WTC11 (cell line): ENCODE results near the gene ZGLP1. TPM values are rescaled to one million over a fixed set of nuclear protein-coding genes. Genes with fewer than 3 reads are reported as not detected.
A peak's percentile ranks its signal among the peaks of the same experiment; 100 is the strongest.

ENCODE experiments used
- ATAC-seq: fragments of 200-7000 bp; cut with Tn5 transposase; 2 replicates; pipeline ENCODE4 v1.10.0; 2021; ENCODE audit warnings: mild to moderate bottlenecking, moderate library complexity
- CTCF ChIA-PET: fragments of 300-600 bp; sonication (Branson Sonifier 250); formaldehyde crosslinking; loops from one replicate; lab custom pipeline; 2021; ENCODE audit warnings: antibody characterized with exemption; lab: Charles Lee
- POLR2A ChIA-PET: fragments of 350-600 bp; sonication (Branson Sonifier 250); formaldehyde crosslinking; loops from one replicate; lab custom pipeline; 2021; ENCODE audit warnings: antibody characterized with exemption; lab: Charles Lee
- DNase-seq: peaks from one replicate; pipeline ENCODE4 v3.0.0; 2021; ENCODE audit warnings: low spot score
- H3K27ac Mint-ChIP-seq: 2 replicates; pipeline ENCODE4 v1.8.0; 2021; ENCODE audit warnings: mixed read lengths
- H3K27me3 Mint-ChIP-seq: 2 replicates; pipeline ENCODE4 v1.8.0; 2021; ENCODE audit warnings: low read depth, mild to moderate bottlenecking, moderate library complexity, mixed read lengths
- H3K36me3 Mint-ChIP-seq: 2 replicates; pipeline ENCODE4 v1.8.0; 2021; ENCODE audit warnings: mixed read lengths
- H3K4me1 Mint-ChIP-seq: 2 replicates; pipeline ENCODE4 v1.8.0; 2022; ENCODE audit warnings: mixed read lengths
- H3K4me3 Mint-ChIP-seq: 2 replicates; pipeline ENCODE4 v1.8.0; 2021; ENCODE audit warnings: mild to moderate bottlenecking, moderate library complexity, mixed read lengths
- H3K9me3 Mint-ChIP-seq: 2 replicates; pipeline ENCODE4 v1.8.0; 2021; ENCODE audit warnings: mixed read lengths
- E2F4 ChIP-seq: sonication (generic); formaldehyde crosslinking; IDR thresholded peaks from 2 replicates; pipeline ENCODE4 v1.8.1; 2022; ENCODE audit warnings: low read depth, mild to moderate bottlenecking, moderate library complexity, missing genetic modification reagents, borderline replicate concordance
- E2F5 ChIP-seq: sonication (generic); formaldehyde crosslinking; IDR thresholded peaks from 2 replicates; pipeline ENCODE4 v1.8.1; 2022; ENCODE audit warnings: mild to moderate bottlenecking, moderate library complexity, missing genetic modification reagents
- ELF4 ChIP-seq: sonication (generic); formaldehyde crosslinking; IDR thresholded peaks from 2 replicates; pipeline ENCODE4 v1.8.1; 2022; ENCODE audit warnings: low read depth, mild to moderate bottlenecking, moderate library complexity, missing genetic modification reagents
- ERG ChIP-seq: fragments of 250-450 bp; sonication (Bioruptor Pico); IDR thresholded peaks from 2 replicates; pipeline ENCODE4 v1.8.0; 2021; ENCODE audit warnings: mild to moderate bottlenecking
- GRHL2 ChIP-seq: fragments of 250-450 bp; sonication (Bioruptor Pico); IDR thresholded peaks from 2 replicates; pipeline ENCODE4 v1.8.0; 2022; ENCODE audit warnings: mild to moderate bottlenecking, moderate library complexity; ENCODE audit not compliant: insufficient replicate concordance, severe bottlenecking
- NFYB ChIP-seq: sonication (generic); formaldehyde crosslinking; conservative IDR thresholded peaks from 2 replicates; pipeline ENCODE4 v1.8.0; 2022; ENCODE audit warnings: low read depth, missing genetic modification reagents
- NR3C1 ChIP-seq: sonication (generic); formaldehyde crosslinking; conservative IDR thresholded peaks from 2 replicates; pipeline ENCODE4 v1.8.1; 2023; ENCODE audit warnings: low read depth, mild to moderate bottlenecking, missing genetic modification reagents
- PRRX2 ChIP-seq: fragments of 250-450 bp; sonication (Bioruptor Pico); IDR thresholded peaks from 2 replicates; pipeline ENCODE4 v1.8.0; 2021; ENCODE audit warnings: mild to moderate bottlenecking
- RELA ChIP-seq: sonication (generic); formaldehyde crosslinking; IDR thresholded peaks from 2 replicates; pipeline ENCODE4 v1.8.1; 2022; ENCODE audit warnings: missing genetic modification reagents, mild to moderate bottlenecking, borderline replicate concordance
- SMAD3 ChIP-seq: sonication (generic); formaldehyde crosslinking; IDR thresholded peaks from 2 replicates; pipeline ENCODE4 v1.8.0; 2022; ENCODE audit warnings: missing genetic modification reagents, mild to moderate bottlenecking, borderline replicate concordance
- TEAD1 ChIP-seq: sonication (generic); formaldehyde crosslinking; IDR thresholded peaks from 2 replicates; pipeline ENCODE4 v1.8.0; 2022; ENCODE audit warnings: mild to moderate bottlenecking, missing genetic modification reagents
- TP53 ChIP-seq: sonication (generic); formaldehyde crosslinking; IDR thresholded peaks from 2 replicates; pipeline ENCODE4 v1.8.1; 2023; ENCODE audit warnings: mild to moderate bottlenecking, missing genetic modification reagents
- ZNF263 ChIP-seq: sonication (generic); formaldehyde crosslinking; IDR thresholded peaks from 2 replicates; pipeline ENCODE4 v1.8.1; 2022; ENCODE audit warnings: low read depth, mild to moderate bottlenecking, moderate library complexity, missing genetic modification reagents
- ZNF423 ChIP-seq: fragments of 250-450 bp; sonication (Bioruptor Pico); IDR thresholded peaks from 2 replicates; pipeline ENCODE4 v2.1.2; 2022; ENCODE audit warnings: mild to moderate bottlenecking, moderate library complexity
- ZSCAN18 ChIP-seq: fragments of 250-450 bp; sonication (Bioruptor Pico); IDR thresholded peaks from 2 replicates; pipeline ENCODE4 v2.1.2; 2022; ENCODE audit warnings: mild to moderate bottlenecking, moderate library complexity
- total RNA-seq: library from RNA; stranded (reverse); gene quantifications from 3 replicates; pipeline ENCODE4 v1.2.3, GENCODE V29; 2021
- TF ChIP-seq, protein P1 (sequence below): sonication (generic); formaldehyde crosslinking; conservative IDR thresholded peaks from 2 replicates; pipeline ENCODE4 v1.8.1; 2023; ENCODE audit warnings: mild to moderate bottlenecking, low read depth, missing genetic modification reagents, moderate library complexity
- TF ChIP-seq, protein P2 (sequence below): sonication (generic); formaldehyde crosslinking; IDR thresholded peaks from 2 replicates; pipeline ENCODE4 v1.8.1; 2023; ENCODE audit warnings: mild to moderate bottlenecking, missing genetic modification reagents
- TF ChIP-seq, protein P3 (sequence below): sonication (generic); formaldehyde crosslinking; IDR thresholded peaks from 2 replicates; pipeline ENCODE4 v1.8.0; 2023; ENCODE audit warnings: missing genetic modification reagents
- TF ChIP-seq, protein P4 (sequence below): sonication (generic); formaldehyde crosslinking; IDR thresholded peaks from 2 replicates; pipeline ENCODE4 v1.8.0; 2023; ENCODE audit warnings: mild to moderate bottlenecking, missing genetic modification reagents
- TF ChIP-seq, protein P5 (sequence below): sonication (generic); formaldehyde crosslinking; IDR thresholded peaks from 2 replicates; pipeline ENCODE4 v1.8.1; 2022; ENCODE audit warnings: missing genetic modification reagents, borderline replicate concordance

ZGLP1 gene
- total RNA-seq, 1 experiment from 2014 or later: 5.9 TPM

DNA sequence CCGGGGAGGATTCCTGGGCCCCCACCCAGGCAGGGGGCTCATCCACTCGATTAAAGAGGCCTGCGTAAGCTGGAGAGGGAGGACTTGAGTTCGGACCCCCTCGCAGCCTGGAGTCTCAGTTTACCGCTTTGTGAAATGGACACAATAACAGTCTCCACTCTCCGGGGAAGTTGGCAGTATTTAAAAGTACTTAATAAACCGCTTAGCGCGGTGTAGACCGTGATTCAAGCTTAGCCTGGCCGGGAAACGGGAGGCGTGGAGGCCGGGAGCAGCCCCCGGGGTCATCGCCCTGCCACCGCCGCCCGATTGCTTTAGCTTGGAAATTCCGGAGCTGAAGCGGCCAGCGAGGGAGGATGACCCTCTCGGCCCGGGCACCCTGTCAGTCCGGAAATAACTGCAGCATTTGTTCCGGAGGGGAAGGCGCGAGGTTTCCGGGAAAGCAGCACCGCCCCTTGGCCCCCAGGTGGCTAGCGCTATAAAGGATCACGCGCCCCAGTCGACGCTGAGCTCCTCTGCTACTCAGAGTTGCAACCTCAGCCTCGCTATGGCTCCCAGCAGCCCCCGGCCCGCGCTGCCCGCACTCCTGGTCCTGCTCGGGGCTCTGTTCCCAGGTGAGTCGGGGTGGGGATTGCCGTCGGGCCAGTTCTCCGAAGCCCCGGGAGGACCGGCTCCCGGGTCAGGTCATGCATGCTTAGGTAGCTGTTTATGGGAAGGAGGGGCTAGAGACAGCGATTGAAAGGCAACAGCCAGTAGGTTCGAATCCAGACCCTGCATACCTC is 38.8 kb downstream of the ZGLP1 start, which contains the start of gene ICAM1 (continued):
- TF ChIP-seq NFYB (no peak), NR3C1 (CRISPR knock-in tag) (no peak), E2F5 (CRISPR knock-in tag) (no peak), PRRX2 (CRISPR knock-in tag) (no peak), TP53 (peak; percentile 81; the same call in 1 of the 2 replicates), E2F4 (CRISPR knock-in tag) (0 out of 2 replicates have a peak, but pooled peaks have one; percentile 50)
- TF ChIP-seq, protein P1, sequence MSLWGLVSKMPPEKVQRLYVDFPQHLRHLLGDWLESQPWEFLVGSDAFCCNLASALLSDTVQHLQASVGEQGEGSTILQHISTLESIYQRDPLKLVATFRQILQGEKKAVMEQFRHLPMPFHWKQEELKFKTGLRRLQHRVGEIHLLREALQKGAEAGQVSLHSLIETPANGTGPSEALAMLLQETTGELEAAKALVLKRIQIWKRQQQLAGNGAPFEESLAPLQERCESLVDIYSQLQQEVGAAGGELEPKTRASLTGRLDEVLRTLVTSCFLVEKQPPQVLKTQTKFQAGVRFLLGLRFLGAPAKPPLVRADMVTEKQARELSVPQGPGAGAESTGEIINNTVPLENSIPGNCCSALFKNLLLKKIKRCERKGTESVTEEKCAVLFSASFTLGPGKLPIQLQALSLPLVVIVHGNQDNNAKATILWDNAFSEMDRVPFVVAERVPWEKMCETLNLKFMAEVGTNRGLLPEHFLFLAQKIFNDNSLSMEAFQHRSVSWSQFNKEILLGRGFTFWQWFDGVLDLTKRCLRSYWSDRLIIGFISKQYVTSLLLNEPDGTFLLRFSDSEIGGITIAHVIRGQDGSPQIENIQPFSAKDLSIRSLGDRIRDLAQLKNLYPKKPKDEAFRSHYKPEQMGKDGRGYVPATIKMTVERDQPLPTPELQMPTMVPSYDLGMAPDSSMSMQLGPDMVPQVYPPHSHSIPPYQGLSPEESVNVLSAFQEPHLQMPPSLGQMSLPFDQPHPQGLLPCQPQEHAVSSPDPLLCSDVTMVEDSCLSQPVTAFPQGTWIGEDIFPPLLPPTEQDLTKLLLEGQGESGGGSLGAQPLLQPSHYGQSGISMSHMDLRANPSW (CRISPR knock-in tag): no peak
- TF ChIP-seq, all 79 proteins: peak for 20

- no peak for DNase-seq
- H3K36me3 Mint-ChIP-seq: no peaks in the 10 kb centered on the region
- ChIA-PET CTCF (interaction anchor here (1.1 to 6.1 kb wide), 26 partner anchors 10 to 588 kb away, joined by 3 to 180 read pairs (median 10); partner anchors contain the start of genes CDC37, FDX2, ICAM4 and ICAM5), POLR2A (interaction anchor here (1.2 to 2.5 kb wide), 7 partner anchors 11 to 111 kb away, joined by 3 to 12 read pairs (median 8); partner anchors contain the start of genes ICAM4, ICAM5, RAVER1 and TYK2)
- 0 out of 2 replicates have a peak, but pooled peaks cover 4% of the 10 kb centered on the region for H3K4me1 Mint-ChIP-seq
- no peaks in the 10 kb centered on the region for H3K9me3 Mint-ChIP-seq
- no peak overlapping the region for H3K27ac Mint-ChIP-seq
- H3K27me3 Mint-ChIP-seq: peaks cover 49% of the 10 kb centered on the region
- H3K4me3 Mint-ChIP-seq: peak overlapping the region; percentile 68
- ATAC-seq: no peak
- TF ChIP-seq ELF4 (CRISPR knock-in tag) (no peak), ZSCAN18 (CRISPR knock-in tag) (no peak), ZNF263 (CRISPR knock-in tag) (no peak), ERG (CRISPR knock-in tag) (no peak), SMAD3 (CRISPR knock-in tag) (no peak), TEAD1 (CRISPR knock-in tag) (no peak), GRHL2 (CRISPR knock-in tag) (no peak), ZNF423 (CRISPR knock-in tag) (no peak), RELA (CRISPR knock-in tag) (no peak)
- TF ChIP-seq, protein P2, sequence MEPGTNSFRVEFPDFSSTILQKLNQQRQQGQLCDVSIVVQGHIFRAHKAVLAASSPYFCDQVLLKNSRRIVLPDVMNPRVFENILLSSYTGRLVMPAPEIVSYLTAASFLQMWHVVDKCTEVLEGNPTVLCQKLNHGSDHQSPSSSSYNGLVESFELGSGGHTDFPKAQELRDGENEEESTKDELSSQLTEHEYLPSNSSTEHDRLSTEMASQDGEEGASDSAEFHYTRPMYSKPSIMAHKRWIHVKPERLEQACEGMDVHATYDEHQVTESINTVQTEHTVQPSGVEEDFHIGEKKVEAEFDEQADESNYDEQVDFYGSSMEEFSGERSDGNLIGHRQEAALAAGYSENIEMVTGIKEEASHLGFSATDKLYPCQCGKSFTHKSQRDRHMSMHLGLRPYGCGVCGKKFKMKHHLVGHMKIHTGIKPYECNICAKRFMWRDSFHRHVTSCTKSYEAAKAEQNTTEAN (CRISPR knock-in tag): no peak
- TF ChIP-seq, protein P3, sequence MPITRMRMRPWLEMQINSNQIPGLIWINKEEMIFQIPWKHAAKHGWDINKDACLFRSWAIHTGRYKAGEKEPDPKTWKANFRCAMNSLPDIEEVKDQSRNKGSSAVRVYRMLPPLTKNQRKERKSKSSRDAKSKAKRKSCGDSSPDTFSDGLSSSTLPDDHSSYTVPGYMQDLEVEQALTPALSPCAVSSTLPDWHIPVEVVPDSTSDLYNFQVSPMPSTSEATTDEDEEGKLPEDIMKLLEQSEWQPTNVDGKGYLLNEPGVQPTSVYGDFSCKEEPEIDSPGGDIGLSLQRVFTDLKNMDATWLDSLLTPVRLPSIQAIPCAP (CRISPR knock-in tag): no peak
- TF ChIP-seq, protein P4, sequence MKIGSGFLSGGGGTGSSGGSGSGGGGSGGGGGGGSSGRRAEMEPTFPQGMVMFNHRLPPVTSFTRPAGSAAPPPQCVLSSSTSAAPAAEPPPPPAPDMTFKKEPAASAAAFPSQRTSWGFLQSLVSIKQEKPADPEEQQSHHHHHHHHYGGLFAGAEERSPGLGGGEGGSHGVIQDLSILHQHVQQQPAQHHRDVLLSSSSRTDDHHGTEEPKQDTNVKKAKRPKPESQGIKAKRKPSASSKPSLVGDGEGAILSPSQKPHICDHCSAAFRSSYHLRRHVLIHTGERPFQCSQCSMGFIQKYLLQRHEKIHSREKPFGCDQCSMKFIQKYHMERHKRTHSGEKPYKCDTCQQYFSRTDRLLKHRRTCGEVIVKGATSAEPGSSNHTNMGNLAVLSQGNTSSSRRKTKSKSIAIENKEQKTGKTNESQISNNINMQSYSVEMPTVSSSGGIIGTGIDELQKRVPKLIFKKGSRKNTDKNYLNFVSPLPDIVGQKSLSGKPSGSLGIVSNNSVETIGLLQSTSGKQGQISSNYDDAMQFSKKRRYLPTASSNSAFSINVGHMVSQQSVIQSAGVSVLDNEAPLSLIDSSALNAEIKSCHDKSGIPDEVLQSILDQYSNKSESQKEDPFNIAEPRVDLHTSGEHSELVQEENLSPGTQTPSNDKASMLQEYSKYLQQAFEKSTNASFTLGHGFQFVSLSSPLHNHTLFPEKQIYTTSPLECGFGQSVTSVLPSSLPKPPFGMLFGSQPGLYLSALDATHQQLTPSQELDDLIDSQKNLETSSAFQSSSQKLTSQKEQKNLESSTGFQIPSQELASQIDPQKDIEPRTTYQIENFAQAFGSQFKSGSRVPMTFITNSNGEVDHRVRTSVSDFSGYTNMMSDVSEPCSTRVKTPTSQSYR (CRISPR knock-in tag): no peak
- TF ChIP-seq, protein P5, sequence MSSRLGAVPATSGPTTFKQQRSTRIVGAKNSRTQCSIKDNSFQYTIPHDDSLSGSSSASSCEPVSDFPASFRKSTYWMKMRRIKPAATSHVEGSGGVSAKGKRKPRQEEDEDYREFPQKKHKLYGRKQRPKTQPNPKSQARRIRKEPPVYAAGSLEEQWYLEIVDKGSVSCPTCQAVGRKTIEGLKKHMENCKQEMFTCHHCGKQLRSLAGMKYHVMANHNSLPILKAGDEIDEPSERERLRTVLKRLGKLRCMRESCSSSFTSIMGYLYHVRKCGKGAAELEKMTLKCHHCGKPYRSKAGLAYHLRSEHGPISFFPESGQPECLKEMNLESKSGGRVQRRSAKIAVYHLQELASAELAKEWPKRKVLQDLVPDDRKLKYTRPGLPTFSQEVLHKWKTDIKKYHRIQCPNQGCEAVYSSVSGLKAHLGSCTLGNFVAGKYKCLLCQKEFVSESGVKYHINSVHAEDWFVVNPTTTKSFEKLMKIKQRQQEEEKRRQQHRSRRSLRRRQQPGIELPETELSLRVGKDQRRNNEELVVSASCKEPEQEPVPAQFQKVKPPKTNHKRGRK (CRISPR knock-in tag): no peak
Observed at GRCh38 chr19:10270180-10270615, 39.4 kb downstream of the ZGLP1 start.
